Erythroblast (primary cell): ENCODE data around the gene TEKTIP1.
"Not testable (repeated sequence)": the region's sequence is repeated elsewhere in the genome, so short reads cannot be mapped to it uniquely, and the experiment has no call there.

ENCODE experiments used
- GATA1 ChIP-seq: IDR thresholded peaks from 2 replicates; pipeline ENCODE4 v1.6.1; 2011; ENCODE audit warnings: low read depth, mild to moderate bottlenecking, control low read depth, low read length, moderate library complexity
- POLR2A ChIP-seq: IDR thresholded peaks from 2 replicates; pipeline ENCODE4 v1.6.1; 2011; ENCODE audit warnings: mild to moderate bottlenecking, low read length

GRCh38 chr19:3570042-3570441 lies 31.1 kb downstream of the TEKTIP1 start:
- not testable (repeated sequence) for TF ChIP-seq POLR2A, GATA1
